Endothelial cell of umbilical vein (primary cell): ENCODE data around the gene PPFIA2. TPM values are rescaled to one million over a fixed set of nuclear protein-coding genes. Genes with fewer than 3 reads are reported as not detected.

ENCODE experiments used
- BruUV-seq: library from RNA; stranded (reverse); fragments of 400-500 nt; replicated peaks from 2 replicates; lab custom pipeline; 2021; lab: Mats Ljungman, UMichigan
- CTCF ChIA-PET: fragments of 300-600, 350-600 bp; sonication (Branson Sonifier 250); formaldehyde crosslinking; loops from one replicate; lab custom pipeline; 2021; ENCODE audit warnings: antibody characterized with exemption, inconsistent platforms; lab: Charles Lee
- POLR2A ChIA-PET: fragments of 300-600, 350-600 bp; sonication (Branson Sonifier 250); formaldehyde crosslinking; loops from one replicate; lab custom pipeline; 2021; ENCODE audit warnings: antibody characterized with exemption, inconsistent platforms; lab: Charles Lee
- DNase-seq: peaks from one replicate; pipeline ENCODE4 v3.0.0-alpha.2; 2011; ENCODE audit warnings: low read depth, low spot score
- FAIRE-seq: peaks from 2 replicates; lab custom pipeline; 2011; peaks lifted over from hg19 to GRCh38; lab: Jason Lieb, UNC
- H2AFZ ChIP-seq: 2 replicates; pipeline ENCODE4 v1.6.0; 2012; ENCODE audit warnings: low read depth, low read length, control low read depth, inconsistent platforms
- H3K27ac ChIP-seq: 2 replicates; pipeline ENCODE4 v1.5.1; 2011; ENCODE audit warnings: low read depth, mild to moderate bottlenecking, control low read depth, low read length, moderate library complexity; ENCODE audit not compliant: insufficient read depth
- H3K27me3 ChIP-seq, 2 experiments: 2 replicates each; pipeline versions ENCODE4 v1.6.0 to v1.6.1; 2011; ENCODE audit warnings: low read length in 2 of 2, mixed read lengths in 1 of 2; ENCODE audit not compliant: control insufficient read depth in 2 of 2, insufficient read depth in 2 of 2
- H3K36me3 ChIP-seq, 2 experiments: 2 replicates in 1 of 2; 3 replicates in 1 of 2; pipeline ENCODE4 v1.5.1; 2011; ENCODE audit warnings: low read length in 2 of 2, mild to moderate bottlenecking in 1 of 2, moderate library complexity in 1 of 2; ENCODE audit not compliant: control insufficient read depth in 2 of 2, insufficient read depth in 2 of 2; ENCODE audit errors: extremely low read depth in 1 of 2
- H3K4me1 ChIP-seq: 3 replicates; pipeline ENCODE4 v1.5.1; 2011; ENCODE audit warnings: mild to moderate bottlenecking, low read length; ENCODE audit not compliant: control insufficient read depth, insufficient read depth; ENCODE audit errors: extremely low read depth
- H3K4me2 ChIP-seq: 2 replicates; pipeline ENCODE4 v1.6.1; 2011; ENCODE audit warnings: low read length, control low read depth, mixed read lengths; ENCODE audit not compliant: insufficient read depth
- H3K4me3 ChIP-seq, 3 experiments: fragments of 200-600 bp in 1 of 3; sonication (generic), shearing (Covaris generic) in 1 of 3; replicated peaks in 1 of 3; 2 replicates each; pipeline ENCODE4 v1.5.1; 2011 to 2016; ENCODE audit warnings: control low read depth in 3 of 3, low read length in 3 of 3, mild to moderate bottlenecking in 2 of 3, inconsistent platforms in 1 of 3, low read depth in 1 of 3, moderate library complexity in 1 of 3; ENCODE audit not compliant: insufficient read depth in 1 of 3
- H3K79me2 ChIP-seq: 2 replicates; pipeline ENCODE4 v1.6.0; 2012; ENCODE audit warnings: low read length, inconsistent platforms; ENCODE audit not compliant: control insufficient read depth, insufficient read depth
- H3K9ac ChIP-seq: replicated peaks from 2 replicates; pipeline ENCODE3; 2011; ENCODE audit warnings: low read length, control low read depth; ENCODE audit not compliant: insufficient read depth; ENCODE audit errors: extremely low read depth
- H3K9me1 ChIP-seq: replicated peaks from 3 replicates; pipeline ENCODE4 v1.6.0; 2011; ENCODE audit warnings: mild to moderate bottlenecking, low read length; ENCODE audit not compliant: control insufficient read depth, insufficient read depth; ENCODE audit errors: extremely low read depth
- H3K9me3 ChIP-seq: replicated peaks from 2 replicates; pipeline ENCODE4 v1.5.1; 2012; ENCODE audit warnings: low read length, inconsistent platforms; ENCODE audit not compliant: control insufficient read depth, insufficient read depth
- H4K20me1 ChIP-seq: replicated peaks from 2 replicates; pipeline ENCODE3; 2011; ENCODE audit warnings: mild to moderate bottlenecking, low read length; ENCODE audit not compliant: control insufficient read depth, insufficient read depth; ENCODE audit errors: extremely low read depth
- EZH2 ChIP-seq: IDR thresholded peaks from 2 replicates; pipeline ENCODE4 v1.6.1; 2012; ENCODE audit warnings: borderline replicate concordance, low read depth, mild to moderate bottlenecking, moderate library complexity, low read length, inconsistent platforms; ENCODE audit not compliant: severe bottlenecking
- FOS ChIP-seq: IDR thresholded peaks from 2 replicates; pipeline ENCODE4 v1.6.1; 2011; ENCODE audit warnings: mild to moderate bottlenecking, low read length, moderate library complexity, borderline replicate concordance; ENCODE audit not compliant: insufficient read depth
- GATA2 ChIP-seq: IDR thresholded peaks from 2 replicates; pipeline ENCODE4 v1.7.0; 2011; ENCODE audit warnings: low read depth, mild to moderate bottlenecking, moderate library complexity, mixed read lengths, low read length; ENCODE audit not compliant: insufficient read length, insufficient read depth
- MAX ChIP-seq: IDR thresholded peaks from 2 replicates; pipeline ENCODE4 v1.6.1; 2011; ENCODE audit not compliant: insufficient read depth, insufficient read length
- MYC ChIP-seq: IDR thresholded peaks from one replicate; pipeline ENCODE4 v1.6.1; 2011; ENCODE audit warnings: mild to moderate bottlenecking, low read depth, low read length
- POLR2AphosphoS5 ChIP-seq: IDR thresholded peaks from 2 replicates; pipeline ENCODE4 v1.6.1; 2012; ENCODE audit warnings: low read depth, mild to moderate bottlenecking, control low read depth, low read length, moderate library complexity; ENCODE audit not compliant: insufficient read depth
- dilution Hi-C: fragments of 300-500 bp; cut with MboI; formaldehyde crosslinking; loops from one replicate; pipeline ENCODE4 v1.15.0; 2019; ENCODE audit warnings: low sequenced_read_pairs; ENCODE audit not compliant: extremely low pct_ligation_motif_present
- intact Hi-C: fragments of 100-400 bp; cut with micrococcal nuclease; formaldehyde crosslinking; loops from one replicate; pipeline ENCODE4 v1.10.0; 2022
- polyA plus RNA-seq, 4 experiments: library from polyadenylated mRNA; depleted of rRNA in 3 of 4; stranded (reverse) in 3 of 4; unstranded in 1 of 4; fragments of >200 nt; gene quantifications; 2 replicates each; pipeline versions ENCODE4 v1.2.1 to v1.2.3, GENCODE V29; 2011 to 2012; ENCODE audit warnings: missing spikeins in 1 of 4
- total RNA-seq: library from RNA; stranded (reverse); gene quantifications from 2 replicates; pipeline ENCODE4 v1.2.3, GENCODE V29; 2021

The PPFIA2 gene
- total and polyA plus RNA-seq, 2 donors (not counting 3 experiments of a cell fraction or from before 2014, with no cell fraction given): not detected

- Histone ChIP-seq H3K9me1 (no peaks in the 10 kb centered on the region), H3K79me2 (no peaks in the 10 kb centered on the region), H3K27ac (no peak overlapping the region), H3K4me1 (no peaks in the 10 kb centered on the region), H4K20me1 (no peaks in the 10 kb centered on the region), H3K4me3 (no peak overlapping the region), H3K4me2 (no peak overlapping the region), H3K36me3 (no peaks in the 10 kb centered on the region), H3K9ac (no peak overlapping the region), H3K9me3 (no peaks in the 10 kb centered on the region), H2AFZ (no peak overlapping the region), H3K27me3 (no peaks in the 10 kb centered on the region)
- FAIRE-seq (no peak), DNase-seq (no peak)
- BruUV-seq: no TSS peak
- intact Hi-C loops: no loop called here
- POLR2A ChIA-PET: no interaction called here
- dilution Hi-C loops: no loop called here
- no peak for TF ChIP-seq GATA2
- no peak for TF ChIP-seq MYC
- CTCF ChIA-PET: interaction anchor here (1.5 kb wide), 1 partner anchor 19 kb away, joined by 3 read pairs; no protein-coding TSS in a partner anchor
Measured at GRCh38 chr12:81778719-81779118, 19.6 kb upstream of the PPFIA2 start.

GRCh38 chr12:81758421-81759189 is 545 bp downstream of the PPFIA2 start:
- DNase-seq: no peak
- no TSS peak for BruUV-seq
- no peak for FAIRE-seq
- Histone ChIP-seq H3K9me3 (no peaks in the 10 kb centered on the region), H3K4me3 (peak overlapping the region in 1 of 3 experiments; percentile 7), H3K27ac (no peak overlapping the region), H3K79me2 (no peaks in the 10 kb centered on the region), H3K4me2 (peak overlapping the region; percentile 46), H3K9me1 (no peaks in the 10 kb centered on the region), H4K20me1 (no peaks in the 10 kb centered on the region), H3K9ac (no peak overlapping the region), H2AFZ (peak overlapping the region; percentile 61), H3K36me3 (no peaks in the 10 kb centered on the region), H3K27me3 (peaks cover 7 to 26% of the 10 kb centered on the region in 2 experiments), H3K4me1 (peaks cover 6% of the 10 kb centered on the region)
- ChIA-PET CTCF (interaction anchor here (1.0 kb wide), 1 partner anchor 39 kb away, joined by 5 read pairs; no protein-coding TSS in a partner anchor), POLR2A (no interaction called here)
- TF ChIP-seq FOS (no peak), POLR2AphosphoS5 (no peak), MAX (no peak), EZH2 (peak; percentile 1), GATA2 (no peak)
- intact Hi-C loops (no loop called here), dilution Hi-C loops (no loop called here)
